OCI-LY7 (cell line): Measurements from ENCODE around the gene FOXP3. TPM values are rescaled to one million over a fixed set of nuclear protein-coding genes. Genes with fewer than 3 reads are reported as not detected.

ENCODE experiments used
- BruUV-seq: library from RNA; stranded (reverse); fragments of 400-500 nt; replicated peaks from 2 replicates; lab custom pipeline; 2021; lab: Mats Ljungman, UMichigan
- CTCF ChIA-PET: fragments of 300-600 bp; sonication (Branson Sonifier 250); formaldehyde crosslinking; loops from one replicate; lab custom pipeline; 2022; ENCODE audit warnings: antibody characterized with exemption; ENCODE audit not compliant: unreplicated experiment; lab: Charles Lee
- POLR2A ChIA-PET: fragments of 300-600 bp; sonication (Branson Sonifier 250); formaldehyde crosslinking; loops from one replicate; lab custom pipeline; 2022; ENCODE audit warnings: antibody characterized with exemption; lab: Charles Lee
- DNase-seq: peaks from one replicate; pipeline ENCODE4 v3.0.0-alpha.2; 2015; ENCODE audit warnings: low spot score
- H2AFZ ChIP-seq: fragments of 200-600 bp; sonication (generic), shearing (Covaris generic); 2 replicates; pipeline ENCODE4 v1.6.1; 2014; ENCODE audit warnings: mild to moderate bottlenecking, antibody characterized with exemption, low read length, moderate library complexity
- H3K27ac ChIP-seq: fragments of 200-600 bp; sonication (generic); 2 replicates; pipeline ENCODE4 v1.5.1; 2014; ENCODE audit warnings: mixed run types, low read depth, mild to moderate bottlenecking, moderate library complexity, low read length, inconsistent platforms; ENCODE audit not compliant: poor library complexity, severe bottlenecking
- H3K36me3 ChIP-seq: fragments of 200-600 bp; sonication (generic); 2 replicates; pipeline ENCODE4 v1.6.1; 2014; ENCODE audit warnings: mild to moderate bottlenecking, antibody characterized with exemption, low read length, moderate library complexity, mixed read lengths; ENCODE audit not compliant: insufficient read depth
- H3K4me1 ChIP-seq: fragments of 200-600 bp; sonication (generic); 2 replicates; pipeline ENCODE4 v1.5.1; 2014; ENCODE audit warnings: mild to moderate bottlenecking, low read length; ENCODE audit not compliant: insufficient read depth, poor library complexity, severe bottlenecking
- H3K4me2 ChIP-seq: fragments of 200-600 bp; sonication (generic); 2 replicates; pipeline ENCODE4 v1.6.1; 2014; ENCODE audit warnings: mild to moderate bottlenecking, low read length
- H3K4me3 ChIP-seq: fragments of 200-600 bp; sonication (generic); 2 replicates; pipeline ENCODE4 v1.5.1; 2014; ENCODE audit warnings: mild to moderate bottlenecking, low read depth, low read length; ENCODE audit not compliant: poor library complexity, severe bottlenecking
- H3K79me2 ChIP-seq: fragments of 200-600 bp; sonication (generic); 2 replicates; pipeline ENCODE4 v1.6.1; 2016; ENCODE audit warnings: low read depth, mild to moderate bottlenecking, low read length, moderate library complexity, mixed read lengths; ENCODE audit not compliant: insufficient read depth
- H3K9me2 ChIP-seq: fragments of 200-600 bp; sonication (generic); 2 replicates; pipeline ENCODE4 v1.6.1; 2016; ENCODE audit warnings: mild to moderate bottlenecking, low read length, mixed read lengths; ENCODE audit not compliant: insufficient read depth
- H3K9me3 ChIP-seq: fragments of 200-600 bp; sonication (generic); 2 replicates; pipeline ENCODE4 v1.6.1; 2014; ENCODE audit warnings: mild to moderate bottlenecking, mixed run types, low read length, mixed read lengths
- H4K20me1 ChIP-seq: fragments of 200-600 bp; sonication (generic); 2 replicates; pipeline ENCODE4 v1.6.1; 2014; ENCODE audit warnings: mild to moderate bottlenecking, antibody characterized with exemption, low read length, moderate library complexity, mixed read lengths; ENCODE audit not compliant: insufficient read depth
- EZH2phosphoT487 ChIP-seq: fragments of 200-600 bp; sonication (generic); IDR thresholded peaks from 2 replicates; pipeline ENCODE4 v1.6.1; 2018; ENCODE audit warnings: low read depth, borderline replicate concordance, mild to moderate bottlenecking, mixed run types, antibody characterized with exemption, low read length, moderate library complexity, mixed read lengths
- intact Hi-C: fragments of 100-400 bp; cut with micrococcal nuclease; formaldehyde crosslinking; loops from one replicate; pipeline ENCODE4 v1.10.0; 2022; ENCODE audit not compliant: unreplicated experiment
- total RNA-seq, 2 experiments: library from RNA; depleted of rRNA in 1 of 2; stranded (reverse); fragments of >200 nt in 1 of 2; shearing (Covaris generic) in 1 of 2; gene quantifications; 2 replicates each; pipeline ENCODE4 v1.2.3, GENCODE V29; 2014 to 2022
- TF ChIP-seq, protein P1 (sequence below): fragments of 200-600 bp; sonication (generic); conservative IDR thresholded peaks from 2 replicates; pipeline ENCODE4 v1.5.1; 2014; ENCODE audit warnings: mild to moderate bottlenecking, antibody characterized with exemption, low read length, moderate library complexity, mixed read lengths

The FOXP3 gene
- total RNA-seq, 2 experiments from 2014 or later: 0.06 to 0.57 TPM

DNA sequence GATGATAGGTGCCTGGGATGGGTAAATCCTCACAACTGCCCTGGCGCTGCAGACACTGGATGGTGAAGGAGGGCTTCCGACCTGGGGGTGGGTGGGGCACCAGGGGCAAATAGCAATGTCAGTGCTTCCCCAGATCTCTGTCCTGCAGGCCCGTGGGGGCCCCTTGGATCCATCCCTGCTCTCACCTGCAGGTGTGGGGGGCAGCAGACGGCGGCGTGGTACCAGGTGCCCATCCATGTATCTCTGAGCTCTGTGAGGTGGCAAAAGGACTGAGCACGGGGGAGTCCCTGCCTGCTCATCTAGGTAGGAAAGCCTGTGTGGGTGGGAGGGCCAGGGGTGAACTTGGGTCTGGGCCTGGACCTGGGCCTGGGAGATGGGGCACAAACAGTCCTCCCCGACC lies 58.0 kb downstream of the FOXP3 start:
- Histone ChIP-seq H3K4me3 (no peak overlapping the region), H3K79me2 (no peaks in the 10 kb centered on the region), H2AFZ (no peak overlapping the region), H3K4me2 (no peak overlapping the region), H3K36me3 (no peaks in the 10 kb centered on the region), H3K27ac (no peak overlapping the region), H3K9me2 (no peaks in the 10 kb centered on the region), H3K4me1 (no peaks in the 10 kb centered on the region), H3K9me3 (no peaks in the 10 kb centered on the region), H4K20me1 (no peaks in the 10 kb centered on the region)
- no peak for TF ChIP-seq EZH2phosphoT487
- TF ChIP-seq, protein P1, sequence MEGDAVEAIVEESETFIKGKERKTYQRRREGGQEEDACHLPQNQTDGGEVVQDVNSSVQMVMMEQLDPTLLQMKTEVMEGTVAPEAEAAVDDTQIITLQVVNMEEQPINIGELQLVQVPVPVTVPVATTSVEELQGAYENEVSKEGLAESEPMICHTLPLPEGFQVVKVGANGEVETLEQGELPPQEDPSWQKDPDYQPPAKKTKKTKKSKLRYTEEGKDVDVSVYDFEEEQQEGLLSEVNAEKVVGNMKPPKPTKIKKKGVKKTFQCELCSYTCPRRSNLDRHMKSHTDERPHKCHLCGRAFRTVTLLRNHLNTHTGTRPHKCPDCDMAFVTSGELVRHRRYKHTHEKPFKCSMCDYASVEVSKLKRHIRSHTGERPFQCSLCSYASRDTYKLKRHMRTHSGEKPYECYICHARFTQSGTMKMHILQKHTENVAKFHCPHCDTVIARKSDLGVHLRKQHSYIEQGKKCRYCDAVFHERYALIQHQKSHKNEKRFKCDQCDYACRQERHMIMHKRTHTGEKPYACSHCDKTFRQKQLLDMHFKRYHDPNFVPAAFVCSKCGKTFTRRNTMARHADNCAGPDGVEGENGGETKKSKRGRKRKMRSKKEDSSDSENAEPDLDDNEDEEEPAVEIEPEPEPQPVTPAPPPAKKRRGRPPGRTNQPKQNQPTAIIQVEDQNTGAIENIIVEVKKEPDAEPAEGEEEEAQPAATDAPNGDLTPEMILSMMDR: no peak
- intact Hi-C loops: no loop called here
- POLR2A ChIA-PET: no interaction called here
- CTCF ChIA-PET: no interaction called here
- no TSS peak for BruUV-seq
- DNase-seq: no peak

DNA sequence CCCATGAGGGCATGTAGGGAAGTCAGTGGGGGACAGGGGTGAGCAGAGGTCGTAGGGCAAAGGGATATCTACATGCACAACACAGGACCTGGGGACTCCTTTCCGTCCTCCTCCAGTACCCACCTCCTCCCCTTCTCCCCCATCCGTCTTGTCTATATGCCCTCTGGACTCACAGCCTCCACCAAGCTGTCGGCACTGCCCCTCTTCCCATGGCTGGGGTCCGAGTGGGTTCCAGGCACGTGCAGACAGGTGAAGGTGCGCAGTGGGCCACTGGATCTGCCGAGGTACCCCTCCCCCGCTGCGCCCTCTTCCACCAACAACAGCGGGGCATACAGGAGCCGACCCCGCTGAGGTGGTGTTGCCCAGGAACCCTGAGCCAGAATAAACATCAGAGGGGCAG lies 59.1 kb downstream of the FOXP3 start:
- Histone ChIP-seq H3K79me2 (no peaks in the 10 kb centered on the region), H3K36me3 (no peaks in the 10 kb centered on the region), H3K4me2 (no peak overlapping the region), H3K4me1 (peaks cover 4% of the 10 kb centered on the region), H3K9me3 (no peaks in the 10 kb centered on the region), H3K27ac (no peak overlapping the region), H3K4me3 (no peak overlapping the region), H3K9me2 (no peaks in the 10 kb centered on the region), H2AFZ (no peak overlapping the region), H4K20me1 (no peaks in the 10 kb centered on the region)
- BruUV-seq: no TSS peak
- intact Hi-C loops: no loop called here
- ChIA-PET POLR2A (no interaction called here), CTCF (no interaction called here)
- TF ChIP-seq EZH2phosphoT487: no peak
- TF ChIP-seq, protein P1: no peak
- no peak for DNase-seq

DNA sequence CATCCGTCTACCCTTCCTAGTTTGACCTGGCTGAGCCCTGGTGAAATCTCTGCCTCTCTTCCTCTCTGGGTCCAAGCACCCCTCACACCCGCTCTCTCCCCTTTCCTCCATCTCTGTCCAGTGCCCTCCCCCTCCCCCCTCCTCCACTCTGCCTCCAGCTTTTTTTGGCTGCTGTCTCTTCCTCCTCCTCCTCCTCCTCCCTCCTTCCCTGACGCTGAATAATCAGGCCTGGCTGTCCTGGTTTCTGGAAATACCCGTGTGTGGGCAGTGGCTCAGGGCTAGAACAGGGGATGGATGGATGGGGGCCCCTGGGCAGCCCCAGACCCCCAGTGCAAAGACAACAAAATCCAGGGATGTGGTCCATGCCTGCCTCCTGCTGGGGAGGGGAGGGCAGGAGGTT lies 59.8 kb downstream of the FOXP3 start:
- H3K4me1 ChIP-seq: peaks cover 5% of the 10 kb centered on the region
- H3K79me2 ChIP-seq: no peaks in the 10 kb centered on the region
- H3K36me3 ChIP-seq: no peaks in the 10 kb centered on the region
- ChIA-PET CTCF (no interaction called here), POLR2A (no interaction called here)
- TF ChIP-seq, protein P1: no peak
- TF ChIP-seq EZH2phosphoT487: no peak
- H3K4me2 ChIP-seq: no peak overlapping the region
- intact Hi-C loops: no loop called here
- no TSS peak for BruUV-seq
- no peak overlapping the region for H3K27ac ChIP-seq
- no peak overlapping the region for H2AFZ ChIP-seq
- H3K9me2 ChIP-seq: no peaks in the 10 kb centered on the region
- H3K4me3 ChIP-seq: no peak overlapping the region
- DNase-seq: no peak
- H4K20me1 ChIP-seq: no peaks in the 10 kb centered on the region
- no peaks in the 10 kb centered on the region for H3K9me3 ChIP-seq
